Activated CD4-positive, alpha-beta T cell treated with anti-CD3 and anti-CD28 coated beads for 4 hours (primary cell): ENCODE results near the gene TUBGCP3.
"Not testable (repeated sequence)": the region's sequence is repeated elsewhere in the genome, so short reads cannot be mapped to it uniquely, and the experiment has no call there.

Experiments
- DNase-seq, 2 donors: peaks; one replicate each; pipeline ENCODE4 v3.0.0-alpha.2; 2020

The TUBGCP3 gene

DNA sequence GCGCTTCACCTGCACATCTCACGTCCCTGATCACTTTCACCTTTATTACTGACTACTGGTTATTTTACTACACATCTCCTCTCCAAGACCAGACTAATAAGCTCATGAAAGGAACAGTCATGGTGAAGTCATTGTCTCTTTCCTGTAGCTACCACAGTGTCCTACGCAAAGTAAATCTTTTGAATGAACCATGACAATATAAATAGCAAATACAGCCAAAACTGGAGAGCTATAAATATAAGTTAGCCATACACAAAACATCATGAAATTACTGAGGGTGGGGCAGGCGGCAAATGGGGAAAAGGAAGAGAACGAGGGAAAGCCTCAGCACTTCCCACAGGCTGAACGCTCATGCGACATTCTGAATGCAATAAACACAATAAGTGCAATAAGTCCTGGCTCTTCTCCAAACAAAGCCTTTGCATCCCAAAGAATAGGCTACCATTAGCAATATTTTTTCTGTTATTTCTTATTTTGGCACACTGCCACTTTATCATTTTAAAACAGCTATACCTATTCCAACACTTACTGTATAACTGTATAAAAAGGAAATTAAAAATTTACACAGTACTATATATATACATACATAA, 62.5 kb downstream of the TUBGCP3 start:
- no peak for DNase-seq

DNA sequence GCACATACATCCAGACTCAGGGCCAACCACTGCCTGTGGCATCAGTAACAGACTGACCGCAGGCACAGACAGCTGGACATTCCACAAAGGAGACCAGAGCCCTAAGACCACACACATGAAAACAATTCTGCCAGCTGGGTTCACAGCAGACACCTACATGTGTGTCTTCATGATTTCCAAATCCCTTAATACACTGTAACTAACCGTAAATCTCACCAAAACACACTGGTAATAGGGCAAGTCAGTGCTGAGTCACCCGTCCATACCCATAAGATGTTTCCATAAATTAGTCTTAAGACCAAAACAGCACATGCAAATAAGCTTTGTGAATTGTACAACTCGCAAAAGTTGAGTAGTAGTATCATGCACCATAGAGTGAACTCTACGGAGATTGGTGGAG, 65.4 kb downstream of the TUBGCP3 start:
- DNase-seq = no peak

DNA sequence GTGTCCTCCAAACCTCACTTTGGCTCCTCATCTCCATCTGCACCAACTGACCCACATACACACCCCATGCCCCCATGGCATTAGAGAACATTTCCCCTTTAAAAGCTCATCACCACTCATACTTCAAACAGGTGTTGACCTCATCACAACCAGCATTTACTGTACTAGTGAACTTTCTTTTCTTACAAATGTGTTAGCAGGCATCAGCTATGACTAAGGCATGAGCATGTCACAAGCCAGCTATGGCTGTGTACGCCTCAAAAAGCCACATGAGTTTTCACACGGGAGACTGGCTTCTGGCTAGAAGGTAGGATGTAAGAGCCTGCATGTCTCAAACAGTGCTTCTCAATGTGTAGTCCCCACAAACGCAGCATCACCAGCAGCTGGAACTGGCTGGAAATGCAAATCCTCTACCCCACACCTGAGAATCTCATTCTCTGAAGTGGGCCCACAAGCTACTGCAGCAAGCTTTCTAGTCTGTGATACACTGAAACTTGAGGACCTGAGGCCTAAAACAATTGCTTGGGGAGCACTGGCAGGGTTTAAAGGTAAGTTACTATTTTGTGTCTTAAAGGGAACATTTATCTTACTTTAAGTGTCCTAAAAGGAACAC, 66.8 kb downstream of the TUBGCP3 start:
- no peak for DNase-seq

DNA sequence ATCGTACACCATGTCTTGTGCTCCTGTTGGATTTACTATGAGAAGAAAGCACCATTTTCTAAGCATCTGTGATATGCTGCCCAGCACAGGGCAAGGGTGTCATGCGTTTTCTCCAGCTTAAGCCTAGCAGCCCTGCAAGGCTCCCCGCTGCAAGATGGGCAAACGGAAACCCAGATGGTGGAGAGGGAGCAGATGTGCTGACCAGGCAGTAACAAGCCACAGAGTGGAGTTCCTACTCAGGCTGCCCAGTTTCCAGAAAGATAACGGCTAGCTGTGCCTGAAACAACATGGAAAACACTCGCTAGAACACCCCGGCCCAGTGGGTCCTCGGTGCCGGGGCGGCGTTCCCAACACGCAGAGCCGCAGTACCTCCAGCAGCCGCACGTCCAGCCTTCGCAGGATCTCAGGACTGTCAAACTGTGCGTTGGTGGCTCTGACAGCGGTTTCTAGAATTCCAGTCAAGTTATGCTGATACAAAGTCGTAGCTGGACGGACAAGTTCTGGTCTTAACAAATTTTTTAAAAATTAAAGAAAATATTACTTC, 68.4 kb downstream of the TUBGCP3 start:
- no peak for DNase-seq

DNA sequence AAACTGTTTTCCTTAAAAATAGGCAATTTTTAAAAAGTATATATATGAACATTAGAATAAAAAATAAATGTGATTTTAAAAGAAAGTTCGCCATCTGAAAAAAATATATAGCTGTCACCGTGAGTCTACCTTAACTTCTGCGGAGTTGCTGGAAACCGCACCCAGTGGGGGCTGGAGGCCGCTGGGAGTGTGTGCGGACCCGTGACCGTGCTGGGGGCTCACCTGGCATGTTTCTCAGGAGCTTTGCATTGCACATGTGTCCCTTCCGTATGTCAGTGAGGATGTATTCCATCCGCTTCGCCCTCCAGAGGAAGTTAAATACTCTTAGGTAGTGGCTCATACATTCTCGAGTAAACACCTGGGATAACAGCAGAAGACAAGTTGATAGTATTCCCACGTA, 71.7 kb downstream of the TUBGCP3 start:
- no peak for DNase-seq

DNA sequence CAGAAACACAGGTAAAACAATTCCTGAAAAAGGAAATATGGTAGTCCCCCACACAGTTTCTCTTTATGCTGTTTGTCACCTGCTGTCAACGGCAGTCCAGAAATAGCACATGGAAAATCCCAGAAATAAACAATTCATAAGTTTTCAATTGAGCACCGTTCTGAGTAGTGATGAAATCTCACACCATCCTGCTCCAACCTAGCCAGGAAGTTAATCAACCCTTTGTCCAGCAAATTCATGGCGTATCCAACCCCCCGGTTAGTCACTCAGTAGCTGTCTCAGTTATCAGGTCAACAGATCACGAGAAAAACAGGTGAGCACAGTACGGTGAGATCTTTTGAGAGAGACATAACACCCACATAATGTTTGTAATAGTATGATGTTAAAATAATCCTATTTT, 74.2 kb downstream of the TUBGCP3 start:
- DNase-seq = no peak

DNA sequence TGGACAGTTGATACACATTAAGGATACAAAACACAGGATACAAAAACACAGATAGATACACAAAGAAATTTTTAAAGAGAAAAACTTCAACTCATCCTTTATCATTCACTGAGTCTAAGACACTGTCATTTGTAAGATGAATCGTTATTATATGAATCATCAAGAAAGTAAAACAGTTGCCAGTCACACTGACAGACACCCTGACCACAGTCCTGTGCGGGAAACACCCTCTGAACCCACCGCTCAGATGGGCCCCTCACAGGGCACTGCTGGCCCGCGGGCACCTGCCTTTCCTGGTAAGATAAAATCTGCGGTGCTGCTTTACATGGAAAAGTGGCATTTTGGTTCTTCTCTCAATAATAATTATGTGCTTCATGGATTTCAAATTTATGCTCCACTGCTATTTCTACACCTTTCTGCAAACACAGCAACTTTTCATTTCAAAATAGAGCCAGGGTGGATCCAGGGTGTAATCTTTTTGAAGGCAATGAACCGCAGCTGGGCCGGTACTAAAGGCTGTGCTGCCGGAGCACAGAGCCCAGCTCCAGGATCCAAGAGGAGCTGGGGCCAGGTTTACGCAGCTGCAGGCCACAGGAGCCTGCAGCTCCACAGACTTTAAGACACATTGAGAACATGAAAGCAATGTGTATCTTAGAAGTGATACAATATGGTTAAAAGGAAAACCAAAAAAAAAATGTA, 76.8 kb downstream of the TUBGCP3 start:
- no peak for DNase-seq

DNA sequence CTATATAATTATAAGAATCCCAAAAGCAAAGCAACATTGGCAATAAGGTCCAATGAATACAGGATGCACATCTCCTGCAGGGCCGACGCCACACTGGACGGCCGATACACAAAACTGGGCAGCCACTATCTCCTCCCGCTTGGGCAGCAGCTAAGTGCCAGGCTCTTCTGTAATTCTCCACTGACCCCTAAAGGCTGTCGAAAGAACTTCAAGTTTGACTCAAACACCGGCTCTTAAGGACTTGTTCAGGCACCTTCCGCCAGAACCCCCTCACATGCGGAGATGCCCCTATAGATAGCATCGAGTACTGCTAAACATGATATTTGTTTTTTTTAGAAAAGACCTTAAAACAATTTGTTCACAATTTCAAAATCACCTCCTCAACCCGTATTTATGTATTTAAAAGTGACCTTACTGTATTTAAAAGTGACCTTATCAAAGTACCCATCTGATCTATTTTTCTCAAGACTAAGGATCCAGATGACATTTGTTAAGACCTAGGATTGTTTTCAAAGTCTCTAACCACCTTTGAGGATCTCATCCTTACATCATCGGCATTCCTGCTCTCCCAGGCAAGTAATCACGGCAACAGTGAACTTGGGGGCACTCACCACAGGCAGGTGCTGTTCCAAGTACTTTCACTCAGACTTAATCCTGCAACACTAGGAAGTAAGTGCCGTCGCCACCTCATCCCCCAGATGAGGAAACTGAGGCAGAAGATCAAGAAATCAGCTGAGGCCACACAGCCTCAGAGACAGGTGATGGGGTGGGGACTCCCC, 77.8 kb downstream of the TUBGCP3 start:
- no peak for DNase-seq

DNA sequence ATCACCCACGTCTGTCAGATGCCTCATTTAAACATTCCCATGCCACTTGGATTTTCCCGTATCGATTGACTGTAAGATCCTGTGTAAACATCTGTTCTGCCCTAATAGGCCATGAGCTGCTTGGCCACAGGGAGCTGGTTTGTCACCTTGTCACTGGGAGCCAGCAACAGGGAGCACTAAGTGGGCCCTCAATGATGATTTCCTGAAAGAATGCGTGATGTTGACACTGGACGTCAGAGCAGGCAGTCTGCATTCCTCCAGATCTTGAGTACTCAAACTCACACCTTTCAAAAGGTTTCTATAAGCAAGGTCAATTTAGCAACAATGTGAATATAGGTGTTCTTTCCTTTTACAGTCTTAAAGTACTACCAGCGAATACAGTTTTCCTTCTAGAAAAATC, 78.8 kb downstream of the TUBGCP3 start:
- DNase-seq = no peak

DNA sequence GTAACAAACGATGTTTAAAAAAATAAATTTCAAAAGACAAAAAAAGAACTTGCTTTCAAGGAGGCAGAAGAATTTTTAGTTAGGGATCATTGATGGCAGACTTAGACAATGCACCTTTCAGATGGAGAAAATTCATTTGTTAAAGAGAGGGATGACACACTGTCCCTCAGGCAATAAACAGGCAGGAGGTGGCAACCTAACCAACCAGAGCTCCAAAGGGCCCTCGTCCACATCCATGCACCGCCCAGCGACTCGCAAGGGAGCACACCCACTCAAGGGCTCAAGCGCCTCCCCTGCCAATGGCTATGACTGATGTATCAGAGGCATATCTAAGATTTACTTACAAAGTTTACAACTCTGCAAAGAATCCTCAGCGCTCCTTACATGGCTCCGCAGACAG, 81.9 kb downstream of the TUBGCP3 start:
- no peak for DNase-seq

DNA sequence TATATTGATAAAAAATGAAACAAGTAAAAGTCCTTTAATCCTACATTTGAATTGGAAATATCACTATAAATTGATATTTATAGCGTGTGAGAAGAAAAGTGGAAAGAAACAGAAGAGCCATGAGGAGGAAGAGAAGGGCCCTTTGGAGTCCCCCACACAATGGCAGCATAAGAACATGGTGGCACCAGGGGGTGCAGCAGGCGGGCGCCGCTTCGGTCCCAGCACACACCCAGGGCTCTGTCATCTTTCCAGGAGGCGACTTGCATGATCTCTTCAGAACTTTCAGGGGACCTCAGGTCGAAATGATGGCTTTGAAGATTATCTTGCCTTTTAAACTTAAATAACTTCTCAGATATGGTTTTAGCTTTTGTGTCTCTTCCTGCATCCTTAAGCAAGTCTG, 91.8 kb downstream of the TUBGCP3 start:
- DNase-seq = no peak

DNA sequence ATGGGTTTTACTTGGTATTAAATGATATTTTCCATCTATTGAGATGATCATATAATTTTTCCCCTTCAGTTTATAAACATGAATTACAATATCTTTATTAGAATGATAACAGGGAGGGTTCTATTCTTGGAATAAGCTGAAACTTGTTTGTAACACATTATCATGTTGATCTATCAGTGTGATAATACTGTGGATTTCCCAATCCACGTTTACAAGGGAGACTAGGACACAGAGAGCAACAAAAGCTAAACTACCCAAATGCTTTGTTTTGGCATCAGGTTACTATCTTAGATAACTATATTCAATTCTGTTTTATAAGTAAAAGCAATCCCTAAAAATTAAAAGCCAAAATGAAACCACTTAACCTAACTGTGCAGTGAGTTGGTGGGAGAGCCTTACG, 92.5 kb downstream of the TUBGCP3 start:
- DNase-seq = no peak

DNA sequence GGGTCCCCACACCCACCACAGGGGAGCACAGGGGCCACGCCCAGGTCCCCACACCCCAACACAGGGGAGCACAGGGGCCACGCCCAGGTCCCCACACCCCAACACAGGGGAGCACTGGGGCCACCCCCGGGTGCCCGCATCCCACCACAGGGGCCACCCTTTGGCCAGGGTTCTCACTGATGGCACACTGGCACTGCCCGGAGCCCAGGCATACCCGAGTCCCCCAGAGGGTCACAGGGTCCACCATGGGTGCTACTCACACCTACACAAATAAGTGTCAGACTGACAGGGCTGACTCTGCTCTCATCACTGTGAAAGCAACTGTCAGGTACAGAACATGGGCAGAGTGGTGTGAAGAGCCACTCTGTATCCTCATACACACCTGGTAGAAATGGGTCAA, 98.8 kb downstream of the TUBGCP3 start:
- DNase-seq = no peak

DNA sequence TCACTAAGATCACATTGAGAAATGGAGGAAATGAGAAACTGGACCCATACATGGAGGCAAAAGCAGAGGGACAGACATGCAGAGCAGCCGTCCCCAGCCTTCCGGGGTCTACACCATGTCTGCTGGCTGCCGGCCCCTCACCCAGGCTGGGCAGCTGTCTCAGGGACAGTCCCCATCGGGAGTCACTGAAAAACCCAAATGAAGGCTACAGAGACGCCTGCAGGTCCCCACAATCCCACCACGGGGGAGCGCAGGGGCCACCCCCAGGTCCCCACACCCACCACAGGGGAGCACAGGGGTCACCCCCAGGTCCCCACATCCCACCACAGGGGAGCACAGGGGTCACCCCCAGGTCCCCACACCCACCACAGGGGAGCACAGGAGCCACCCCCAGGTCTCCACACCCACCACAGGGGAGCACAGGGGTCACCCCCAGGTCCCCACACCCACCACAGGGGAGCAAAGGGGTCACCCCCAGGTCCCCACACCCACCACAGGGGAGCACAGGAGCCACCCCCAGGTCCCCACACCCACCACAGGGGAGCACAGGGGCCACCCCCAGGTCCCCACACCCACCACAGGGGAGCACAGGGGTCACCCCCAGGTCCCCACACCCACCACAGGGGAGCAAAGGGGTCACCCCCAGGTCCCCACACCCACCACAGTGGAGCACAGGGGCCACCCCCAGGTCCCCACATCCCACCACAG, 99.5 kb downstream of the TUBGCP3 start:
- not testable (repeated sequence) for DNase-seq

DNA sequence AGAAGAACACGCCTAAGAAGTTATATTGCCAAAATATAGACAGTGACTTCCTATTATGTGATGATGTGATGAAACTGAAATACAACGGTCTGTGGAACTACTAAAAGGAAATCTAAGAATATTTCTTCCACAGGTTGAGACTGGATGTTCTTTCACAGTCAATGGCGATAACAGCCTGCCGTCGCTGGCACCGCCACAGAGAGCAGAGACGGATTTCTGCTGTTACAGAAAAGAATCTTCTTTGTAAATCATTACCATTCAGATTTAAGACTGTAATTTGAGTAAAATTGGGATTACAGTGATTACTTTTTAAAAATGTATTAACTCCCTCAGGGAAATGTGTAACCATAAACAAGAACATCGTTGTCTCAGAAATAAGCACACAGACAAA, 100.8 kb downstream of the TUBGCP3 start:
- DNase-seq = no peak

DNA sequence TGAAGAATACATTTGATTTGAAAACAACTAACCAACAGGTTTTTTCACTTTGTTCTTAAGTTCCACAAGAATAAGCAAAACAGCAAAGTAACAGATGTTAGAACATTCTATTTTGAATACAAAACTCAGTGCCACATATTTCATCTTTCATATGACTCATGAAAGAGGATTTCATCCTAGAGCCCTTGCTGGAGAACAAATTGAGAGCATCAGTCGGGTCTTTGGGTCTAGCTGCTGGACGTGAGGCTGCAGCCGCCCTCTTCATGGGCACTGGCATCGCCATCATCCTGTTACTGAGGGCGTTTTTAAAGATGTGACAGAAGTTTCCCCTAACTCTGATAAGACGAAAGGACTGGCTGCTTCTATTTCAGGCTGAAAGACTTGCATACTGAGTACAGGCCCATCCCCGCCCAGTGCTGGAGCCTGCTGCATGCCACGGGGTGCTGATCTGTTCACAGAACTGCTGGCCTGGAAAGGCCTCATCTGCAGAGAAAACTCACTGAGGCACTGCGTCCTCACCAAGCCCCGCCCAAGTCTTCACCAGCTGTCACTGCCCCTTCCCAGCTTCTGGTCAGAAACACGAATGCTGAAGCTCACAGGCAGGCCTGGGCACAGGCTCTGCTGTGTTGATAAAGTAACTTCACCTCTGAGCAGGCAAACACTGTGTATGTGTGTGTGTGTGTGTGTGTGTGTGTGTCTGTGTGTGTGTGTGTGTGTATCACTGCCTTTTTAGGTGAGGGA, 101.4 kb downstream of the TUBGCP3 start:
- DNase-seq = no peak

DNA sequence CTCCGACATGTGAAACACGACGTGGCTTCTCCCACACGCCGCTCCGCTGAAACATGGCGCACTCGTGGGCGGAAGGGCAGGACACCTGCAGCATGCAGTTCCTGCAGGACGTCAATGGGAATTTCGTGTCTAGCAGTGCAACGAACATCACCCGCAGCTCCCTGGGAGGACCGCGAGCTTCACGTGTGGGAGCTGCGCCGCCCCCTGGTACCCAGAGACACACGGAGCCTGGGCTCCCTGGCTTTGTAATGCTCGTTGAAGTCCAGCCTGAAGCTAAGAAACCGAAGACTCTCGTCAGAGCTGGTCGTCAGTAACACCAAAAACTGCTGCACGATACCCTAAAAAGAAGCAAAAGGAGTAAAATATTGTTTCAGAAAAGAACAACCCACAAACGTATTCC, 102.1 kb downstream of the TUBGCP3 start:
- not testable (repeated sequence) for DNase-seq

DNA sequence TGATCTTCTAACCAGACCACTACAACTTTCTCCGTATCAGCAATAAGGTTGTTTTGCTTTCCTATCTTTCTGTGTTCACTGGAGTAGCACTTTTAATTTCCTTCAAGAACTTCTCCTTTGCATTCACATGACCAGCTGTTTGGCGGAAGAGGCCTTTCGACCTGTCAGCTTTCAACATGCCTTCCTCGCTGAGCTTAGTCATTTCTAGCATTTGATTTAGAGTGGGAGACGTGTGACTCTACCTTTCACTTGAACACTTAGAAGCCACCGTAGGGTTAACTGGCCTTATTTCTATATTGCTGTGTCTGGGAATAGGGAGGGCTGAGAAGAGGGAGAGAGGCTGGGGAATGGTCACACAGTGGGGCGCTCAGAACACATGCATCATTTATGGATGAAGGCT, 104.7 kb downstream of the TUBGCP3 start:
- no peak for DNase-seq

DNA sequence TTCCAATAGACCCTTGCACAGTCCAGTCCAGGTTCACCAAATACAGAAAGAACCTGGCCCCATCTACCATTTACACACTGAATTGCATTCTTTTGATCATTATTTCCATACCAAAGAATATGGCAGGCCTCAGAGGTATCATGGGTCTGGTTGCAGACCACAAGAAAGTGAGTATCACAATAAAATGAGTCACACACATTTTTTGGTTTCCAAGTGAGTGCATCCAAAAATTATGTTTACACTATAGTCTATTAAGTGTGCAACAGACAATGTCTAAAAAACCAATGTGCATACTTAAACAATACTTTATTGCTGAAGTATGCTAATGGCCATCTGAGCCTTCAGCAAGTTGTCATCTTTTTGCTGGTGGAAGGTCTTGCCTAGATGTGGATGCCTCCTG, 106.5 kb downstream of the TUBGCP3 start:
- no peak for DNase-seq

DNA sequence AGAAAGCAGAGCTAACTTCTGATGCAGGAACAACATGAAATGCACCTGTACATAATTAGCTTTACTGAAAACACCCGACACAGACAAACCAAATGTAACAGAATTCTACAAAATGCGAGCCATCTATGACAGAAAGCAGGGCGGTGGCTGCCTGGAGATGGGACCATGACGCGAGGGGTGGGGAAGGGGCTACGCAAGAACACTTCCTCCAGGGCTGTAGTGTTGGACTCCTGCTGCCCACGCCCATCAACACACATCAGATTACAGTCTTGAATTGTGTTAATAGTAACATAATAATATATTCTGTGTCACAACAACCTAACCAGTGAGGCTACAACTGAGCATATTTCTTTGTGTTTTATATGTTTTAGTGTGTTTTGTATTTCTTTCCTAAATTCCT, 108.6 kb downstream of the TUBGCP3 start:
- no peak for DNase-seq

DNA sequence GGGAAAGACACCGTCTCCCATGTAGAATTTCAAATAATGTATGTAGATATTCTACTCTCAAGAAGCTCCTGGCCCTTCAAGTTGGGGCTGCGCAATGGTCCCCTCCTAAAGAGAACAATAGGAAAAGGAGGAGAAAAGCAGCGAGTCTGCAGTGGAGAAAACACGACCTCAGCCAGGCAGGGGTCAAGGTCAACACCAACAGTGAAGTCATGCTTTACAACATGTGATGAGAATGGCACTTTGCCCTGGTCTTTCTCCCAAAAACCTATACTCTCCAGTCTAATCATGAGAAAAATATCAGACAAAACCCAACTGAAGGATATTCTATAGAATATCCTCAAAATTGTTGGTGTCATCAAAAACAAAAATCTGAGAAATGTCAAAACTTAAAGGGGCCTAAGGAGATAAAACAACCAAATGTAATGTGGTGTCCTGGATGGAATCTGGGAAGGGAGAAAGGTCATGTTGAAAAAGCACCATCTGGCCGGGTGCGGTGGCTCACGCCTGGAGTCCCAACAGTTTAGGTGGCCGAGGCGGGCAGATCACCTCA, 110.8 kb downstream of the TUBGCP3 start:
- no peak for DNase-seq

DNA sequence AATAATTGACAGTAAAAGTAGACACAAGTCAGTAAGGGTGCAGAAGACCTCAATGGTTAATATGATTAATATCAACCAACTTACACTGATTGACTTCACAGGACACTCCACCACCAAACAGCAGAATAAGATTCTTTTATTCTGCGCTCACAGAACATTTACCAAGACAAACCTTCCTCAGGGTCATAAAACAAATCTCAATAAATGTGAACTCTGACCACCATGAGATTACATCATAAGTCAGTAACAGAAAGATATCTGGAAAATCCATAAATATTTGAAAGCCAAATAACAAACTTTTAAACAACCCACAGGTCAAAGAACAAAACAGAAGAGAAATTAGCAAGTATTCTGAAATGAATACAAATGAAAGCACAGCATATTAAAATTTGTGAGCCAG, 112.1 kb downstream of the TUBGCP3 start:
- no peak for DNase-seq
